MG63 (cell line): ENCODE data around the gene CHD5. TPM values are rescaled to one million over a fixed set of nuclear protein-coding genes. Genes with fewer than 3 reads are reported as not detected.
"Not testable (repeated sequence)": the region's sequence is repeated elsewhere in the genome, so short reads cannot be mapped to it uniquely, and the experiment has no call there.

ENCODE experiments used
- DNase-seq: peaks from one replicate; pipeline ENCODE4 v3.0.0-alpha.2; 2020
- H3K27me3 ChIP-seq: fragments of 250-450 bp; sonication (Bioruptor Pico); 2 replicates; pipeline ENCODE4 v1.5.1; 2020; ENCODE audit warnings: mild to moderate bottlenecking, moderate library complexity
- H3K36me3 ChIP-seq: fragments of 250-450 bp; sonication (Bioruptor Pico); 2 replicates; pipeline ENCODE4 v1.5.1; 2020; ENCODE audit warnings: mild to moderate bottlenecking, moderate library complexity
- H3K4me3 ChIP-seq: fragments of 250-450 bp; sonication (Bioruptor Pico); 2 replicates; pipeline ENCODE4 v1.5.1; 2020; ENCODE audit warnings: mild to moderate bottlenecking, moderate library complexity
- H3K9me3 ChIP-seq: fragments of 250-450 bp; sonication (Bioruptor Pico); 2 replicates; pipeline ENCODE4 v1.5.1; 2020; ENCODE audit warnings: mild to moderate bottlenecking, moderate library complexity
- total RNA-seq: library from RNA; depleted of rRNA; stranded (reverse); fragments of >200 nt; shearing (Covaris generic); gene quantifications from 2 replicates; pipeline ENCODE4 v1.2.3, GENCODE V29; 2014; ENCODE audit warnings: low replicate concordance; rRNA removed

The CHD5 gene
- total RNA-seq, 1 experiment from 2014 or later: 0.23 TPM

DNA sequence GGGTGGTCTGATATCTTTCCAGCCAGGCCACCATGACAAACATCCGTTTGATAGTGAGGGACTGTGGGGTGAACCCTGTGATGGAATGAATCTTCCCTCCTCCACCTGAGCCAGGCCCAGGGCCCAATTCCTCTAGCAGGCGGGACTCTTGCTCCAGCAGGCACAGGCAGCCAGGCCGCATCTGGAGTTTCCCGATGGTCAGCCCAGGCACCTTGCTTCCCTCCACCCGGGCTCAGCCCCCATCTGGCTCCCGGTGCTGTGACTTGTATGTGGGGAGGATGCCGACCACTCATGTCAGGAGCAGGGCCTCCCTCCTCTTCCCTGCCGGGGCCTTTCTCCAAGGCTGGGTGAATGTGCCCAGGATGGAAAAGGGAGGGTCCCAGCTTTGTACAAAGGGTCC is 113.4 kb downstream of the CHD5 start:
- Histone ChIP-seq H3K9me3 (no peaks in the 10 kb centered on the region), H3K27me3 (no peaks in the 10 kb centered on the region), H3K4me3 (no peak overlapping the region), H3K36me3 (no peaks in the 10 kb centered on the region)
- DNase-seq: no peak

DNA sequence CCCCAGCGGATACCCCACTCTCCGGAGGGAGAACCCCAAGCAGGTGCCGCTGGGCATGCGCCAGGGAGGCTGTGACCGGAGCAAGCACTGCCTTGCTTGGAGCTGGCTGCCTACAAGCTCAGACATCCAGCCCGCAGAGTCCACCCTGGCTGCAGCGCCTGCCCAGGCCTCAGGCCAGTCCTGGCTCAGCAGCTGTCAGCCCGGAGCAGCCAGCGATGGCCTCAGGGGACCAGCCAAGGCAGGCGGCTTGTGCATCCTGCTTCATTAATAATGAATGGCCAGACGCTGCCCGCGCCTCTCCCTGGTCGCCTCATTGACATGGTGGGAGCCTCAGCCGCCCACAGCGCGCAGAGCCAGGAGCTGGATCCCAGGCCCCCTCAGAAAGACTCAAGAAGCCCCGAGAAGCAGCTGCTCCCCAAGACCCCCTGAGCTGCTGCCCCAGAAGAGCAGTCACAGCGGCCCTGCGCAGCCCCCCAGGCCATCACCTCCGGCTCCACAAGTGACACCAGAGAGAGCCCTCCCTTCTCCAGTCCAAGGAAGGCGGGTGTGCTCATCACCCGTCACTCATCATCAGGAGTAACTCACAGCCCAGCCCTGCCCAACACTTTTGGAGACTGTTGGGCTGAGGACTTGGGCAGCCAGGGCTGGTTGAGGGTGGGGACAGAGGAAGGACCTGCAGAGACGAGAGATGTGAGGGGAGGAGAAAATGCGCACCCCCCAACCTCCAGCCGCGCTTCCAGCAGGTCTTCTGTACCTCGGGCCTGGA is 114.8 kb downstream of the CHD5 start:
- no peaks in the 10 kb centered on the region for H3K9me3 ChIP-seq
- DNase-seq: no peak
- no peaks in the 10 kb centered on the region for H3K27me3 ChIP-seq
- no peak overlapping the region for H3K4me3 ChIP-seq
- no peaks in the 10 kb centered on the region for H3K36me3 ChIP-seq

DNA sequence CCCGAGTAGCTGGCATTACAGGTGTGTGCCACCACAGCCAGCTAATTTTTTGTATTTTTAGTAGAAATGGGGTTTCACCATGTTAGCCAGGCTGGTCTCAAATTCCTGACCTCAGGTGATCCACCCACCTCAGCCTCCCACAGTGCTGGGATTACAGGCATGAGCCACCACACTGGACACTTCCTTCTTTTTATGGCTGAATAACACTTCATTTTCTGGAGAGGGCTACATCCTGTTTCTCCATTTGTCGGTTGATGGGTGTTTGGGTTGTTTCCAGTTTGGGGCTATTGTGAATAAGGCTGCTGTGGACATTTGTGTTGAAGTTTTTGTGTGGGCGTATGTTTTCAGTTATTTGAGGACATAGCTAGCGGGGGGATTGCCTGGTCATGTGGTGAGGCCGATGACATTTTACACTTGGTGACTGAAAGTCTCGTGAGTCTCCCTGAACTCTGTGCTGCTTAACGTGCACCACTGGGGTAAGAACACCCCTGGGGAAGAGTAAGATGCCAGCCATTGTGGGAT is 116.5 kb downstream of the CHD5 start:
- not testable (repeated sequence) for H3K4me3 ChIP-seq, H3K9me3 ChIP-seq, H3K36me3 ChIP-seq, DNase-seq, H3K27me3 ChIP-seq

DNA sequence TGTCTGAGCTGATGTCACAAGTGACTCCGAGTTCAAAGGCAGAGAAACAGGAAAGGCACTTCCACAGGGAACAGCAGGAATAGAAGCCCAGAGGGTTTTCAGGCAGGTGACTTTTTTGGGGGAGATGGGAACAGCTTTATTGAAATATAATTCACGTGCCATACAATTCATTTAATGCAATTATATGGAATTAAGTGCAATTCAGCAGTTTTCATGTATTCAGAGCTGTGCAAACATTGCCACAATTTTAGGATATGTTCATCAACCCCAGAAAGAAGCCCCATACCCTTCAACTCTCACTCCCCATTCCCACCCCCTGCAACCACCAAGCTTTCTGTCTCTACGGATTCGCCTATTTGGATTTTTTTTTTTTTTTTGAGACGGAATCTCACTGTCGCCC is 117.5 kb downstream of the CHD5 start:
- H3K9me3 ChIP-seq: no peaks in the 10 kb centered on the region
- H3K36me3 ChIP-seq: no peaks in the 10 kb centered on the region
- no peak overlapping the region for H3K4me3 ChIP-seq
- H3K27me3 ChIP-seq: no peaks in the 10 kb centered on the region
- DNase-seq: no peak

DNA sequence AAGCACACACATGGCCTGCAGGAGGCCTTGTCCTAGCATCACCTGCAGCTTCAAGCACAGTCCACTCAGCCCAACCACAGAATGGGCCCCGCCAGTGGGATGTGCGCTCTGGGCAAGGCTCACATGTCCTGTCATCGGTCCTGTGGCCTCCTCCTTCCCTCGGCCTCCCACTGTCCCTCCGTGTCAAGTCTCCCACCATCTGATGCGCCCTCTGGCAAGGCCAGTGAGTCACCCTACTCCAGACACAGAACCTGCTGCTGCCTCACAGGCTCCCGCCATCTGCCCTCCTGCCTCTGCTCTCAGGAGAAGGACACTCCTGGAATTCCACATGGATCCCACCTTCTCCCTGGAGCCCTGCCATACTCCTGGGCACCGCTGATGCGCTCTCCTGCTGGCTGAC is 120.3 kb downstream of the CHD5 start:
- no peaks in the 10 kb centered on the region for H3K36me3 ChIP-seq
- H3K27me3 ChIP-seq: no peaks in the 10 kb centered on the region
- H3K9me3 ChIP-seq: no peaks in the 10 kb centered on the region
- no peak for DNase-seq
- H3K4me3 ChIP-seq: no peak overlapping the region

DNA sequence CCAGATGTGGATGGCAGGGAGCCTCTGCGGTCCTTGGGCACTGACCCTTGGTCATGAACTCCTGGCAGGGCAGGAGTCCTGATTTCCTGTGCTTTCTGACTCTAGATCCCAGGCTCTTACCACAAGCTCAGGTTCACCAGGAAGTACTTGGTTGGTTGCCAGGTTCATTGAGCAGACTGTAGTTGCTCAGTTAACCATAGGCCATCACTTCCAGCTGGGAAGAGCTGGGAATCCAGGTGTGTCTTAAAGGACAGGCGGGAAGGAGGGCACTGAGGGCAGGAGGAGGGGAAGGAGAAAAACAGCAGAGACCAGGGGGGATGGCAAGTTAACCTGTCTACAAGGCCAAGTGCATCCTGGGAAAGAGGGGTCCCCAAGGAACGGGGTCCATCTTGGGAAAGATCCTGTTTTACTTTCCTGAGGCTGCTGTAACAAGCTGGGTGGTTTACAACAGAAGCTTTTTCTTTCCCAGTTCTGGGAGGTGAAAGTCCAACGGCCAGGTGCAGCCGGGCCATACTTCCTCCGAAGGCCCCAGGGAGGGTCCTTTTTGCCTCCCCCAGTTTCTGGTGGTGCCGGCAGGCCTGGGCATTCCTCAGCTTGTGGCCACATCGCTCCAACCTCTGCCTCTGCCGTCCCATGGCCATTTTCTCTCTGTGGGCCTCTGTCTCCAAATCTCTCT is 122.8 kb downstream of the CHD5 start:
- Histone ChIP-seq H3K27me3 (no peaks in the 10 kb centered on the region), H3K9me3 (no peaks in the 10 kb centered on the region), H3K36me3 (no peaks in the 10 kb centered on the region), H3K4me3 (no peak overlapping the region)
- no peak for DNase-seq

DNA sequence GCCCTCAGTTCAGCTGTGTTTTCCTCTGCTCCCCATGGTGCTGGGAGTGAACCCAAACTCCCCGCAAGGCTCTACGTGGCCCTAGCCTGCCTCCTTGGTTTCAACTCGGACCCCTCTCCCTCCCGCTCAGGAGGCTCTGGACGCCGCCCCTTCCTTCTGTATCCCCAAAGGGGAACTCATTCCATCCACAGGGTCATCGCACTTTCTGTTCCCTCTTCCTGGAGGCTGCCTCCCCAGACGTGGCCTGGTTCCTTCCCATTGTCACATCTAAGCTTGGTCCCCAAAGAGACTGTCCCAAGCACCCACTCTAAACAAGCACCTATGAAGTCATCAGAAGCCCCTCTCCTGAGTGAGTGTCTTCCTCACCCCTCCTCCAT is 123.6 kb downstream of the CHD5 start:
- no peak for DNase-seq
- H3K4me3 ChIP-seq: no peak overlapping the region
- no peaks in the 10 kb centered on the region for H3K9me3 ChIP-seq
- H3K36me3 ChIP-seq: no peaks in the 10 kb centered on the region
- H3K27me3 ChIP-seq: no peaks in the 10 kb centered on the region

DNA sequence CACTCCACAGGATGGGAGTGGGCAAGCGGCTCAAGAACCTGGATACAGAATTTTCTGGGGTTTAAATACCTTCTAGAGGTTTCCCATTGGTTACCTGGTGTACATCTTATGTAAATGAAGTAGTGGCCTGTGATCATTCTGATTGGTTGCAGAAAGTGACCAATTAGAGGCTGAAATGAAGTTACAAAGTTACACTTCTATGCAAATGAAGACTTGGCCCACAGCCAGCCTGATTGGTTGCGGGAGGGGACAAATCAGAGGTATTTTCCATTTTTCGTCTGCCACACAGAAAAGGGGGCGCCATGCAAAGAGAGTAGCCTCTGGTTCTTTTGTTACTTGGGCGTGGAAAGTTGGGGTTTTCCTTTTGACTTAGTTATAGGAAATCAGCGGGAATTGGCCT is 125.5 kb downstream of the CHD5 start:
- no peaks in the 10 kb centered on the region for H3K36me3 ChIP-seq
- no peak overlapping the region for H3K4me3 ChIP-seq
- no peak for DNase-seq

DNA sequence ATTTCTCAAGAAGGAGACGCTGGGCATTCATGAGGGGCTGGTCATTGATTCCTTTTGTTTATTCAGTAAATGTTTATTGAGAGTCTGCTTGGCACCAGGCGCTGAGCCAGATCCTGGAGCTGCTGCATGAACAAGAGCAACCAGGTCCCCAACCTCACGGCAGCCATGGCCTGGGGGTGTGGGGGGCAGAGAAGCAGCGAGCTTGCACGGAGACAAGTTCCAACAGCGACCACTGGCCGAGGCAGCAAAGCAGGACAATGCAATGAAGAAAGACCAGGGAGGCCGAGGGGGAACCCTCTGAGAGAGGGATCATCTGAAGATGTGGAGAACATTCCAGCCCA is 126.9 kb downstream of the CHD5 start:
- Histone ChIP-seq H3K9me3 (no peaks in the 10 kb centered on the region), H3K36me3 (no peaks in the 10 kb centered on the region), H3K4me3 (no peak overlapping the region), H3K27me3 (no peaks in the 10 kb centered on the region)
- DNase-seq: no peak

More for the DNA sequence above, 125.5 kb downstream of the CHD5 start:
- Histone ChIP-seq H3K27me3 (no peaks in the 10 kb centered on the region), H3K9me3 (no peaks in the 10 kb centered on the region)

DNA sequence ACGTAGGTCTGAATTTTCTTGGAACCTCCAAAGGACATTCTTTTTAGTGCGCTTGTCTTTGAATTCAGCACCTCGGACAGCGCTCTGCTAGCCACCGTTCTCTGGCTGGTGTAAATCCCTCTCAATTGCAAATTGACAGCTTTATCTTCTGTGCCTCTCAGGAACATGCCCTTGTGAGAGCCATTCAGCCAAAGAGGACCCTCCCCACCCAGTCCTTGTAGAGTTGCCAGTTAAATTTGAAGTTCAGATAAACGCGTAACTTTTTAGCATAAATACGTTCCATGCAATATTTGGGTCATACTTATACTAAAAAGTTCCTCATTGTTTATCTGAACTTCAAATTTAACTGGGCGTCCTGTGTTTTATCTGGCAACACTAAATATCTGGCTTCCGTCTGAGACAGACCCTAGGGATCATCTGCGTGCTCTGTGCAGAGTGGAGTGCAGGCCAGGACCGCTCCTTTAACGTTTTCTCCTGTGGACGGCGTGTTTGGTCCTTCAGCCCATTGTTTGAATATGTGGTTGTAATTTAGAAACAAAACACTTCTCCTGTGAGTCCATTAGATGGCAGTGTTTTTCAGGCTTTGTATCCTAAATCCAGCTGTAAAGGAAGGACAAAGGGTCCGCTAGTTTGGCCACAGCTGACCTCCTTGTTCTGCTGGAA is 127.4 kb downstream of the CHD5 start:
- peak; percentile 42 for DNase-seq
- Histone ChIP-seq H3K9me3 (no peaks in the 10 kb centered on the region), H3K4me3 (no peak overlapping the region), H3K27me3 (no peaks in the 10 kb centered on the region), H3K36me3 (no peaks in the 10 kb centered on the region)

Other genes with a start within 250 kb of the CHD5 start
- gene NPHP4, start 187.9 kb downstream of the CHD5 start, total RNA-seq: 9.6 and 10.7 TPM in 2 replicates
- gene KCNAB2, start 134.4 kb downstream of the CHD5 start, total RNA-seq: 0.47 and 6.2 TPM in 2 replicates
- 168 and 264 TPM in 2 replicates for gene RPL22, start 19.3 kb upstream of the CHD5 start, total RNA-seq
- gene RNF207, start 25.8 kb upstream of the CHD5 start, total RNA-seq: 7.8 and 7.9 TPM in 2 replicates
- 83.9 and 87.1 TPM in 2 replicates for gene ICMT, start 55.6 kb upstream of the CHD5 start, total RNA-seq
- gene HES3, start 63.9 kb upstream of the CHD5 start, total RNA-seq: not detected in 2 replicates
- 5.0 and 6.3 TPM in 2 replicates for gene GPR153, start 80.8 kb upstream of the CHD5 start, total RNA-seq
- gene ACOT7, start 213.4 kb upstream of the CHD5 start, total RNA-seq: 80.9 and 91.4 TPM in 2 replicates
- 0.59 TPM in 1 of 2 replicates, not detected in the other for gene HES2, start 239.6 kb upstream of the CHD5 start, total RNA-seq
- not detected in 2 replicates for gene ESPN, start 244.5 kb upstream of the CHD5 start, total RNA-seq